ENCODE measurements around the gene SPHK2.
A peak's percentile ranks its signal among the peaks of the same experiment; 100 is the strongest.

SPHK2 gene

GRCh38 chr19:48669903-48670668 is 50.8 kb downstream of the SPHK2 start:
- Histone ChIP-seq H3K36me3 (ENCODE audit: control insufficient read depth in 1 of 2, insufficient read depth in 2 of 2, low read length in 2 of 2) (no peaks in the 10 kb centered on the region), H3K4me3 (ENCODE audit: low read depth in 1 of 2, low read length in 2 of 2) (no peak overlapping the region), H3K27me3 (ENCODE audit: control insufficient read depth in 1 of 2, insufficient read depth in 2 of 2, low read length in 2 of 2) (no peaks in the 10 kb centered on the region), H3K9ac (ENCODE audit: low read depth in 1 of 2, low read length in 2 of 2) (no peak overlapping the region), H3K27ac (ENCODE audit: low read depth, low read length) (no peak overlapping the region), H3K4me1 (ENCODE audit: control insufficient read depth in 1 of 2, insufficient read depth in 2 of 2, low read length in 2 of 2) (peaks cover 2 to 7% of the 10 kb centered on the region in 2 donors), H3K9me3 (ENCODE audit: control insufficient read depth in 1 of 2, low read length in 2 of 2) (no peaks in the 10 kb centered on the region)

DNA sequence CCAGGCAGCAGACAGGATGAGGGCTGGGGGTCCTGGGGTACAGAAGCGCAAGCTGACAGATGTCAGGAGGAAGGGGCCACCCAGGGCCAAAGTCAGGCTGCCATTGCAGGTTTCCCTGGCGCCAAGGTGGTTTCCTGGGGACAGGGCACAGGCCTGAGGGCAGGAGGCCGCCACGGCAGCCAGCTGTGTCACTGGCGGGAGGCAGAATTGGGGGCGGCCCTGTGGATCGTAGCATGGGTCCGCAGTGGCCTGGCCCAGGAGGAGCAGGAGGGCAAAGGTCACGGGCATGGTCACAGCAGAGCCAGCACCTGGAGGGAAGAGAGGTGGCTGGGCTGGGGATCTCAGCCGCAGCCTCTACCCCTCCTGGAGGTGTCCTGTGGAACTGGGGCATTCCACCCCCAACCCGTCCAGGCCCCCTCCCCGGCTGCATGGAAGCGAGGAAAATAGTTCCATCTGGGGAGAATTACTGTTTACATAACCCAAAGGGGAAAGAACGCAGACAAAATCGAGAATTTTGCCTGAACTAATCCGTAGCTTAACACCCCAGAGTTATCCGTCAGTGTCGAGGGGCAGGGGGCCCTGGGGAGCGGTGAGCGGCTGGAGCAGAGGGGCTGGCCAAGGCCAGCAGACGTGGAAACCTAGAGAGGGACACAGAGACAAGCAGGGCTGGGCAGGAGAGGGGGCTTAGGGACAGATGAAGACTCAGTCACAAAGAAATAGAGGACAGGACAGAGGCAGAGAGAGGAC is 51.6 kb downstream of the SPHK2 start:
- Histone ChIP-seq H3K27me3 (ENCODE audit: control insufficient read depth in 1 of 2, insufficient read depth in 2 of 2, low read length in 2 of 2) (no peaks in the 10 kb centered on the region), H3K36me3 (ENCODE audit: control insufficient read depth in 1 of 2, insufficient read depth in 2 of 2, low read length in 2 of 2) (no peaks in the 10 kb centered on the region), H3K4me3 (ENCODE audit: low read depth in 1 of 2, low read length in 2 of 2) (no peak overlapping the region), H3K9ac (ENCODE audit: low read depth in 1 of 2, low read length in 2 of 2) (no peak overlapping the region), H3K27ac (ENCODE audit: low read depth, low read length) (no peak overlapping the region), H3K9me3 (ENCODE audit: control insufficient read depth in 1 of 2, low read length in 2 of 2) (no peaks in the 10 kb centered on the region), H3K4me1 (ENCODE audit: control insufficient read depth in 1 of 2, insufficient read depth in 2 of 2, low read length in 2 of 2) (peaks cover 8 to 14% of the 10 kb centered on the region in 2 donors)

- no peak overlapping the region for H3K27ac ChIP-seq (ENCODE audit: low read depth, low read length)
- no peak overlapping the region for H3K9ac ChIP-seq (ENCODE audit: low read depth in 1 of 2, low read length in 2 of 2)
- no peaks in the 10 kb centered on the region for H3K9me3 ChIP-seq (ENCODE audit: control insufficient read depth in 1 of 2, low read length in 2 of 2)
- no peaks in the 10 kb centered on the region for H3K27me3 ChIP-seq (ENCODE audit: control insufficient read depth in 1 of 2, insufficient read depth in 2 of 2, low read length in 2 of 2)
- H3K36me3 ChIP-seq (ENCODE audit: control insufficient read depth in 1 of 2, insufficient read depth in 2 of 2, low read length in 2 of 2): no peaks in the 10 kb centered on the region
- H3K4me3 ChIP-seq (ENCODE audit: low read depth in 1 of 2, low read length in 2 of 2): no peak overlapping the region
- H3K4me1 ChIP-seq (ENCODE audit: control insufficient read depth in 1 of 2, insufficient read depth in 2 of 2, low read length in 2 of 2): peaks cover 10 to 14% of the 10 kb centered on the region in 2 donors
Measured at GRCh38 chr19:48671446-48671995, 52.2 kb downstream of the SPHK2 start.

GRCh38 chr19:48672994-48673393 is 53.7 kb downstream of the SPHK2 start, which contains the start of gene NTN5:
Gene NTN5, minus strand, starts transcription at chr19:48673017. Its CDS starts 2,031 bp downstream, at chr19:48670986.
- Histone ChIP-seq H3K9ac (ENCODE audit: low read depth in 1 of 2, low read length in 2 of 2) (no peak within 1 kb of the TSS), H3K36me3 (ENCODE audit: control insufficient read depth in 1 of 2, insufficient read depth in 2 of 2, low read length in 2 of 2) (no peaks in the 10 kb centered on the region), H3K27me3 (ENCODE audit: control insufficient read depth in 1 of 2, insufficient read depth in 2 of 2, low read length in 2 of 2) (no peaks in the 10 kb centered on the region), H3K27ac (ENCODE audit: low read depth, low read length) (no peak within 1 kb of the TSS), H3K4me3 (ENCODE audit: low read depth in 1 of 2, low read length in 2 of 2) (no peak within 1 kb of the TSS), H3K4me1 (ENCODE audit: control insufficient read depth in 1 of 2, insufficient read depth in 2 of 2, low read length in 2 of 2) (peaks cover 20 to 23% of the 10 kb centered on the region in 2 donors), H3K9me3 (ENCODE audit: control insufficient read depth in 1 of 2, low read length in 2 of 2) (no peaks in the 10 kb centered on the region)

- Histone ChIP-seq H3K9ac (ENCODE audit: low read depth in 1 of 2, low read length in 2 of 2) (no peak overlapping the region), H3K4me1 (ENCODE audit: control insufficient read depth in 1 of 2, insufficient read depth in 2 of 2, low read length in 2 of 2) (peaks cover 21 to 23% of the 10 kb centered on the region in 2 donors), H3K4me3 (ENCODE audit: low read depth in 1 of 2, low read length in 2 of 2) (no peak overlapping the region), H3K27ac (ENCODE audit: low read depth, low read length) (no peak overlapping the region), H3K27me3 (ENCODE audit: control insufficient read depth in 1 of 2, insufficient read depth in 2 of 2, low read length in 2 of 2) (no peaks in the 10 kb centered on the region), H3K36me3 (ENCODE audit: control insufficient read depth in 1 of 2, insufficient read depth in 2 of 2, low read length in 2 of 2) (no peaks in the 10 kb centered on the region), H3K9me3 (ENCODE audit: control insufficient read depth in 1 of 2, low read length in 2 of 2) (no peaks in the 10 kb centered on the region)
Measured at GRCh38 chr19:48673436-48674100, 54.3 kb downstream of the SPHK2 start.

GRCh38 chr19:48674216-48674809 is 55.0 kb downstream of the SPHK2 start:
- Histone ChIP-seq H3K4me1 (ENCODE audit: control insufficient read depth in 1 of 2, insufficient read depth in 2 of 2, low read length in 2 of 2) (peaks cover 26 to 27% of the 10 kb centered on the region in 2 donors), H3K9me3 (ENCODE audit: control insufficient read depth in 1 of 2, low read length in 2 of 2) (no peaks in the 10 kb centered on the region), H3K9ac (ENCODE audit: low read depth in 1 of 2, low read length in 2 of 2) (no peak overlapping the region), H3K4me3 (ENCODE audit: low read depth in 1 of 2, low read length in 2 of 2) (no peak overlapping the region), H3K27me3 (ENCODE audit: control insufficient read depth in 1 of 2, insufficient read depth in 2 of 2, low read length in 2 of 2) (no peaks in the 10 kb centered on the region), H3K27ac (ENCODE audit: low read depth, low read length) (no peak overlapping the region), H3K36me3 (ENCODE audit: control insufficient read depth in 1 of 2, insufficient read depth in 2 of 2, low read length in 2 of 2) (no peaks in the 10 kb centered on the region)

DNA sequence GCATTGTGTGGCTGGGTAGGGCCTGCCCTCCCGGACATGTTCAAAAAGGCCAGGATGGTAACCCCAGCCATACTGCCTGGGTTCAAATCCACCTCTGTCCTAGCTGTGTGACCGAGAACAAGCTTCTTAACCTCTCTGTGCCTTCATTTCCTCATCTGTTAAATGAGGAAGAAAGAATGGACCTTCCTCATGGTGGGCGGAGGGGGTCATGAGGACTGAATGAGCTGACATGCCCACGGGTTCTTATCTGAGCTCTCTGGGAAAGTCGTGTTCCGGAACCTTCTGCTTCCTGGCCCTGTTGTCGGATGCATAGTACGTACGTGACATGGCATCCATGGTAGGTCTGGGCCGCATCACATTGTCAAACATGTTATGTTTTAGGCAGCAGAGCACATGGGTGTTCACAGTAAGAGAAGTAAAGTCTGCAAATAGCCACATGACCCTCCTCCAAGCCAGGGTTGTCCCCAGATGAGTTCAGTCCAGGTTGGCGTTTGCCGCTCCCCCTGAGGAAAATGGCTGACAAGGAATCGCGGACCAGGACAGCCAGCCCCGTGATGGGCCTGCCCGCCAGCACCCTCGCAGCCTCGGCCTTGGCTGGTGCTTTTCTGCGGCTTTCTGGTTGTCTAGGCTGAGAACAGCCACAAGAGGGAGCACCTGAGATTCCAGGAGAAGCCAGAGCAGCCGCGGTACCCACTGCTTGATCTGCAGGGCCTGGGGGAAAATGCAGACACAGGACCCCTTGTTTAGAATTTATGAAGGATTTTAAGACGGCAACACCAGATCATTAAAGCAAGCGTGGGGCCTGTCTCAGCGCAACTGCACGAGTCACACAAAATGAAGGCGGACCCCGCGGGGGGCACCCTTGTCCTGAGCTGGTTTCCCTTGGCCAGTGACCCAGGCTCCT is 55.9 kb downstream of the SPHK2 start:
- no peaks in the 10 kb centered on the region for H3K9me3 ChIP-seq (ENCODE audit: control insufficient read depth in 1 of 2, low read length in 2 of 2)
- no peak overlapping the region for H3K4me3 ChIP-seq (ENCODE audit: low read depth in 1 of 2, low read length in 2 of 2)
- no peaks in the 10 kb centered on the region for H3K36me3 ChIP-seq (ENCODE audit: control insufficient read depth in 1 of 2, insufficient read depth in 2 of 2, low read length in 2 of 2)
- H3K27ac ChIP-seq (ENCODE audit: low read depth, low read length): no peak overlapping the region
- H3K4me1 ChIP-seq (ENCODE audit: control insufficient read depth in 1 of 2, insufficient read depth in 2 of 2, low read length in 2 of 2): peaks cover 26 to 27% of the 10 kb centered on the region in 2 donors
- H3K27me3 ChIP-seq (ENCODE audit: control insufficient read depth in 1 of 2, insufficient read depth in 2 of 2, low read length in 2 of 2): no peaks in the 10 kb centered on the region
- H3K9ac ChIP-seq (ENCODE audit: low read depth in 1 of 2, low read length in 2 of 2): peak overlapping the region in 1 of 2 donors; percentile 33

GRCh38 chr19:48676487-48676886 is 57.2 kb downstream of the SPHK2 start:
- H3K36me3 ChIP-seq (ENCODE audit: control insufficient read depth in 1 of 2, insufficient read depth in 2 of 2, low read length in 2 of 2): no peaks in the 10 kb centered on the region
- peaks cover 26 to 31% of the 10 kb centered on the region in 2 donors for H3K4me1 ChIP-seq (ENCODE audit: control insufficient read depth in 1 of 2, insufficient read depth in 2 of 2, low read length in 2 of 2)
- H3K9ac ChIP-seq (ENCODE audit: low read depth in 1 of 2, low read length in 2 of 2): peak overlapping the region in 1 of 2 donors; percentile 38
- no peak overlapping the region for H3K4me3 ChIP-seq (ENCODE audit: low read depth in 1 of 2, low read length in 2 of 2)
- H3K27ac ChIP-seq (ENCODE audit: low read depth, low read length): peak overlapping the region; percentile 58
- no peaks in the 10 kb centered on the region for H3K9me3 ChIP-seq (ENCODE audit: control insufficient read depth in 1 of 2, low read length in 2 of 2)
- H3K27me3 ChIP-seq (ENCODE audit: control insufficient read depth in 1 of 2, insufficient read depth in 2 of 2, low read length in 2 of 2): no peaks in the 10 kb centered on the region

DNA sequence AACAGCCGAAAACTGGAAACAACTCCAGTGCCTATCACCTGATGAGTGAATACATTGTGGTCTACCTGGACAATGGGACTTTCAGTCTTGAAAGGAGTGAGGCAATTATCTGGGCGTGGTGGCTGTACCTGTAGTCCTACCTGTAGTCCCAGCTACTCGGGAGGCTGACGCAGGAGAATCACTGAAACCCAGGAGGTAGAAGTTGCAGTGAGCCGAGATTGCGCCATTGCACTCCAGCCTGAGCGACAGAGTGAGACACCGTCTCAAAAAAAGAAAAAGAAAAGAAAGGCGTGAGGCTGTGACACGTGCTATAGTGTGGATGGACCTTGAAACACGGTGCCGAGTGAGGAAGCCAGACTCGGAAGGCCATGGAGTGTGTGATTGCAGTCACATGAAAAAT is 57.6 kb downstream of the SPHK2 start:
- Histone ChIP-seq H3K36me3 (ENCODE audit: control insufficient read depth in 1 of 2, insufficient read depth in 2 of 2, low read length in 2 of 2) (no peaks in the 10 kb centered on the region), H3K9me3 (ENCODE audit: control insufficient read depth in 1 of 2, low read length in 2 of 2) (no peaks in the 10 kb centered on the region), H3K27me3 (ENCODE audit: control insufficient read depth in 1 of 2, insufficient read depth in 2 of 2, low read length in 2 of 2) (no peaks in the 10 kb centered on the region), H3K9ac (ENCODE audit: low read depth in 1 of 2, low read length in 2 of 2) (peak overlapping the region; percentile 38 to 48), H3K27ac (ENCODE audit: low read depth, low read length) (peak overlapping the region; percentile 58), H3K4me3 (ENCODE audit: low read depth in 1 of 2, low read length in 2 of 2) (no peak overlapping the region), H3K4me1 (ENCODE audit: control insufficient read depth in 1 of 2, insufficient read depth in 2 of 2, low read length in 2 of 2) (peaks cover 26 to 31% of the 10 kb centered on the region in 2 donors)

Data from duodenal mucosa (tissue), 2 donors.